K562 (cell line): Measurements from ENCODE around the gene CBX3. TPM values are rescaled to one million over a fixed set of nuclear protein-coding genes. Genes with fewer than 3 reads are reported as not detected.
A peak's percentile ranks its signal among the peaks of the same experiment; 100 is the strongest.
"Not testable (repeated sequence)": the region's sequence is repeated elsewhere in the genome, so short reads cannot be mapped to it uniquely, and the experiment has no call there.

Source experiments
- ATAC-seq: fragments of 200-7000 bp; cut with Tn5 transposase; 3 replicates; pipeline ENCODE4 v1.9.1; 2020; ENCODE audit warnings: moderate library complexity
- BruUV-seq: library from RNA; stranded (reverse); fragments of 400-500 nt; replicated peaks from 2 replicates; lab custom pipeline; 2021; lab: Mats Ljungman, UMichigan
- CTCF ChIA-PET: fragments of 300-600 bp; formaldehyde crosslinking; extraction: SDS; loops from one replicate; lab custom pipeline; 2021; ENCODE audit warnings: low intra/inter-chr PET ratio; lab: Yijun Ruan, JAX
- POLR2A ChIA-PET: fragments of 300-600, 350-650 bp; sonication (Branson Sonifier 250); formaldehyde crosslinking; extraction: SDS; loops from one replicate; lab custom pipeline; 2021; ENCODE audit warnings: antibody characterized with exemption, inconsistent platforms; lab: Yijun Ruan, JAX
- DNase-seq, 4 experiments: peaks; one replicate each; pipeline versions ENCODE4 v3.0.0 to v3.0.0-alpha.2; 2011 to 2018; ENCODE audit warnings: low spot score in 3 of 4, mixed read lengths in 3 of 4; ENCODE audit errors: extremely low read depth in 1 of 4
- FAIRE-seq: peaks from 2 replicates; lab custom pipeline; 2011; peaks lifted over from hg19 to GRCh38; lab: Jason Lieb, UNC
- H2AFZ ChIP-seq: 2 replicates; pipeline ENCODE4 v1.6.0; 2011; ENCODE audit warnings: low read depth, low read length, control low read depth, inconsistent platforms
- H3K27ac ChIP-seq: fragments of 200-600 bp; 3 replicates; pipeline ENCODE4 v1.8.0; 2011; ENCODE audit warnings: low read depth, mild to moderate bottlenecking, control low read depth, inconsistent platforms, low read length, moderate library complexity, mixed read lengths; ENCODE audit errors: extremely low read depth
- H3K27me3 ChIP-seq, 2 experiments: fragments of 300-600 bp in 1 of 2; 2 replicates in 1 of 2; 3 replicates in 1 of 2; pipeline versions ENCODE4 v1.6.0 to v1.8.0; 2011; ENCODE audit warnings: inconsistent platforms in 2 of 2, low read length in 2 of 2, mild to moderate bottlenecking in 1 of 2, mixed read lengths in 1 of 2, moderate library complexity in 1 of 2; ENCODE audit not compliant: control insufficient read depth in 2 of 2, insufficient read depth in 2 of 2
- H3K36me3 ChIP-seq: fragments of 300-600 bp; 3 replicates; pipeline ENCODE4 v1.8.0; 2011; ENCODE audit warnings: mild to moderate bottlenecking, low read length, inconsistent platforms; ENCODE audit not compliant: control insufficient read depth, insufficient read depth
- H3K4me1 ChIP-seq, 2 experiments: fragments of 200-600 bp in 1 of 2; replicated peaks in 1 of 2; 2 replicates in 1 of 2; 3 replicates in 1 of 2; pipeline versions ENCODE4 v1.5.1 to v1.8.0; 2011; ENCODE audit warnings: inconsistent platforms in 2 of 2, low read length in 2 of 2, mild to moderate bottlenecking in 1 of 2, mixed read lengths in 1 of 2, moderate library complexity in 1 of 2; ENCODE audit not compliant: control insufficient read depth in 2 of 2, insufficient read depth in 2 of 2
- H3K4me2 ChIP-seq: 2 replicates; pipeline ENCODE4 v1.6.1; 2011; ENCODE audit warnings: low read length, control low read depth, inconsistent platforms, mixed read lengths; ENCODE audit not compliant: insufficient read depth
- H3K4me3 ChIP-seq: fragments of 200-600 bp; sonication (generic), shearing (Covaris generic); 2 replicates; pipeline ENCODE4 v1.5.1; 2016; ENCODE audit warnings: control low read depth, inconsistent platforms
- H3K79me2 ChIP-seq: fragments of 200-600 bp; 3 replicates; pipeline ENCODE4 v1.8.0; 2011; ENCODE audit warnings: low read length, inconsistent platforms; ENCODE audit not compliant: control insufficient read depth, insufficient read depth
- H3K9ac ChIP-seq, 2 experiments: 2 replicates each; pipeline versions ENCODE4 v1.6.0 to v1.6.1; 2011; ENCODE audit warnings: low read depth in 2 of 2, low read length in 2 of 2, control low read depth in 1 of 2, inconsistent platforms in 1 of 2, mild to moderate bottlenecking in 1 of 2, mixed read lengths in 1 of 2; ENCODE audit not compliant: insufficient read depth in 1 of 2
- H3K9me1 ChIP-seq: one replicate; pipeline ENCODE4 v1.6.0; 2011; ENCODE audit warnings: inconsistent platforms, mild to moderate bottlenecking, low read length, moderate library complexity; ENCODE audit not compliant: control insufficient read depth, insufficient read depth
- H3K9me3 ChIP-seq: replicated peaks from 2 replicates; pipeline ENCODE4 v1.5.1; 2011; ENCODE audit warnings: low read depth, low read length, inconsistent platforms; ENCODE audit not compliant: control insufficient read depth, insufficient read depth
- H4K20me1 ChIP-seq: replicated peaks from 2 replicates; pipeline ENCODE4 v1.6.1; 2011; ENCODE audit warnings: low read length, inconsistent platforms, mixed read lengths; ENCODE audit not compliant: control insufficient read depth, insufficient read depth
- BCOR ChIP-seq: fragments of 450-650 bp; IDR thresholded peaks from 2 replicates; pipeline ENCODE4 v1.6.1; 2016
- CBX3 ChIP-seq, 2 experiments: IDR thresholded peaks; 1 replicate in 1 of 2; 2 replicates in 1 of 2; pipeline ENCODE4 v1.6.1; 2012; ENCODE audit warnings: inconsistent platforms in 2 of 2, low read length in 2 of 2, borderline replicate concordance in 1 of 2, control low read depth in 1 of 2
- CC2D1A ChIP-seq: fragments of 450-650 bp; IDR thresholded peaks from 2 replicates; pipeline ENCODE4 v1.6.1; 2017; ENCODE audit warnings: mild to moderate bottlenecking
- KDM1A ChIP-seq, 2 experiments: fragments of 450-650 bp; IDR thresholded peaks; 2 replicates each; pipeline ENCODE4 v1.6.1; 2016; ENCODE audit warnings: mild to moderate bottlenecking in 2 of 2
- KDM2B ChIP-seq: fragments of 250-450 bp; sonication (Bioruptor Pico); IDR thresholded peaks from 2 replicates; pipeline ENCODE4 v1.8.0; 2021; ENCODE audit warnings: mild to moderate bottlenecking, moderate library complexity
- KHSRP ChIP-seq: fragments of 450-650 bp; IDR thresholded peaks from 2 replicates; pipeline ENCODE4 v1.6.1; 2017
- OTX1 ChIP-seq: fragments of 450-650 bp; formaldehyde crosslinking; IDR thresholded peaks from 2 replicates; pipeline ENCODE4 v1.4.0; 2022; ENCODE audit warnings: mild to moderate bottlenecking
- RCOR1 ChIP-seq, 2 experiments: IDR thresholded peaks; 2 replicates each; pipeline ENCODE4 v1.6.1; 2012; ENCODE audit warnings: low read depth in 2 of 2, low read length in 2 of 2, borderline replicate concordance in 1 of 2, improper control_type of control experiment in 1 of 2
- ZNF146 ChIP-seq: IDR thresholded peaks from one replicate; pipeline ENCODE4 v1.6.1; 2018; ENCODE audit warnings: missing compliant biosample characterization; ENCODE audit not compliant: unreplicated experiment
- ZNF165 ChIP-seq: fragments of 250-450 bp; sonication (Bioruptor Pico); IDR thresholded peaks from 2 replicates; pipeline ENCODE4 v1.4.0; 2020; ENCODE audit warnings: borderline replicate concordance
- WGBS: fragments of 100-300 bp; shearing (Covaris generic); methylation state at CpG from one replicate; pipeline ENCODE4 v1.1.6; 2016; ENCODE audit warnings: low coverage, mixed read lengths; ENCODE audit not compliant: insufficient coverage; ENCODE audit errors: missing lambda C conversion rate; 5-methylcytosine and 5-hydroxymethylcytosine counted together
- in situ Hi-C: fragments of 300-500 bp; cut with MboI; formaldehyde crosslinking; loops from 4 replicates; pipeline ENCODE4 v1.15.0; 2018; ENCODE audit warnings: inconsistent platforms, mixed read lengths
- intact Hi-C: fragments of 100-400 bp; cut with micrococcal nuclease; formaldehyde crosslinking; loops from 2 replicates; pipeline ENCODE4 v1.14.2; 2022
- polyA plus RNA-seq, 8 experiments: library from polyadenylated mRNA; depleted of rRNA in 4 of 8; stranded (reverse) in 5 of 8; unstranded in 3 of 8; fragments of >200 nt; fragmentation: Nextera tagmentation in 2 of 8; fragmentation: Illumina TruSeq in 1 of 8; extraction: Ambion mirVana in 2 of 8; extraction: Trizol in 1 of 8; gene quantifications; 2 replicates each; pipeline versions ENCODE4 v1.2.1 to v1.2.3, GENCODE V29; 2011 to 2014; ENCODE audit warnings: inconsistent platforms in 1 of 8, missing spikeins in 1 of 8
- total RNA-seq, 7 experiments: library from RNA; depleted of rRNA in 6 of 7; stranded (reverse); fragments of >200 nt in 6 of 7; fragmentation: Illumina TruSeq in 2 of 7; extraction: Trizol in 2 of 7; gene quantifications; 2 replicates each; pipeline versions ENCODE4 v1.2.1 to v1.2.3, GENCODE V29; 2011 to 2021; ENCODE audit warnings: low replicate concordance in 1 of 7

Gene CBX3
- total and polyA plus RNA-seq, 9 of the 15 experiments (the other 6 are each of a cell fraction or from before 2014, with no cell fraction given), result 198 to 413 (median 328) TPM

DNA sequence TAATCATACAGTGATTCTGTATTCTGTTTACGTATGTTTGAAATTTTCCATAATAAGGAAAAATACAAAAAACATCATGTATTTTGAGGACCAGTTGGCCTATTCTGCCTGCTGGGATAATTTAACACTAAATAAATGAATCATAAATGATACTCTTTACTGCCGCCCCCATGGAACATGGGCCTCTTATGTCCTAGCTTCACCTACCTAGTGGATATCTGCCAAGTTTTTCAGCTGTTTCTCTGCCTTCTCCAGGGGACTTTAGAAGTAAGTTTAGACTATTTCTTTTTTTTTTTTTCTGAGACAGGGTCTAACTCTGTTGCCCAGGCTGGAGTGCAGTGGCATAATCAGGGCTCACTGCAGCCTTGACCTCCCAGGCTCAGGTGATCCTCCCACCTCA, 39.1 kb upstream of the CBX3 start:
- no peaks in the 10 kb centered on the region for H3K9me1 ChIP-seq
- H3K36me3 ChIP-seq, result no peaks in the 10 kb centered on the region
- H3K9me3 ChIP-seq, result no peaks in the 10 kb centered on the region
- ATAC-seq (no peak), DNase-seq (no peak), FAIRE-seq (no peak)
- POLR2A ChIA-PET, result interaction anchor here (3.2 kb wide), 1 partner anchor 19 kb away, joined by 23 read pairs; no protein-coding TSS in a partner anchor
- no peak overlapping the region for H2AFZ ChIP-seq
- no peak overlapping the region for H3K9ac ChIP-seq
- no peaks in the 10 kb centered on the region for H3K27me3 ChIP-seq
- in situ Hi-C loops (no loop called here), intact Hi-C loops (no loop called here)
- TF ChIP-seq CC2D1A (no peak), ZNF165 (CRISPR knock-in tag) (no peak), OTX1 (no peak), CBX3 (IDR thresholded peaks at IDR 0.05; ENCODE audit: borderline replicate concordance in 1 of 2, low read length in 2 of 2) (no peak), KHSRP (no peak), KDM2B (CRISPR knock-in tag) (no peak), RCOR1 (IDR thresholded peaks at IDR 0.05; ENCODE audit: borderline replicate concordance in 1 of 2, low read depth in 2 of 2, low read length in 2 of 2) (no peak)
- peaks cover 14 to 21% of the 10 kb centered on the region in 2 experiments; a peak in 4 of 5 replicates for H3K4me1 ChIP-seq
- no peak overlapping the region for H3K4me2 ChIP-seq
- CTCF ChIA-PET, result no interaction called here
- H3K79me2 ChIP-seq, result peaks cover 40% of the 10 kb centered on the region
- no TSS peak for BruUV-seq
- no peak overlapping the region for H3K27ac ChIP-seq
- H3K4me3 ChIP-seq, result no peak overlapping the region
- H4K20me1 ChIP-seq, result peaks cover 14% of the 10 kb centered on the region; the same call in 1 of the 2 replicates
- WGBS, result 86% methylated on average over 2 of the region's 2 CpGs

DNA sequence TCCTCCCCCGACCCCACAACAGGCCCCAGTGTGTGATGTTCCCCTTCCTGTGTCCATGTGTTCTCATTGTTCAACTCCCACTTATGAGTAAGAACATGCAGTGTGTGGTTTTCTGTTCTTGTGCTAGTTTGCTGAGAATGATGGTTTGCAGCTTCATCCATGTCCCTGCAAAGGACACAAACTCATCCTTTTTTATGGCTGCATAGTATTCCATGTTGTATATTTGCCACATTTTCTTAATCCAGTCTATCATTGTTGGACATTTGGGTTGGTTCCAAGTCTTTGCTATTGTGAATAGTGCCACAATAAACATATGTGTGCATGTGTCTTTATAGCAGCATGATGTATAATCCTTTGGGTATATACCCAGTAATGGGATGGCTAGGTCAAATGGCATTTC, 37.7 kb upstream of the CBX3 start:
- H3K4me3 ChIP-seq, POLR2A ChIA-PET, DNase-seq, CTCF ChIA-PET, H3K9me3 ChIP-seq, in situ Hi-C loops, H3K36me3 ChIP-seq, intact Hi-C loops, BruUV-seq, FAIRE-seq, H3K9ac ChIP-seq, H3K27ac ChIP-seq, H3K9me1 ChIP-seq, H3K27me3 ChIP-seq, H2AFZ ChIP-seq, ATAC-seq, H3K4me2 ChIP-seq: not testable (repeated sequence)
- Histone ChIP-seq H4K20me1 (peaks cover 14% of the 10 kb centered on the region; the same call in 1 of the 2 replicates), H3K79me2 (peaks cover 30% of the 10 kb centered on the region), H3K4me1 (peaks cover 14 to 21% of the 10 kb centered on the region in 2 experiments; a peak in 4 of 5 replicates)
- TF ChIP-seq BCOR (peak; percentile 61), KDM1A (IDR thresholded peaks at IDR 0.05) (peak in 1 of 2 experiments; percentile 50; a peak in 1 of 4 replicates), ZNF146 (CRISPR knock-in tag) (peak; percentile 89)
- no CpG with 5 or more reads among the region's 1 CpG for WGBS
